H1 (cell line): ENCODE data around the gene PRR35. TPM values are rescaled to one million over a fixed set of nuclear protein-coding genes. Genes with fewer than 3 reads are reported as not detected.
A peak's percentile ranks its signal among the peaks of the same experiment; 100 is the strongest.

Experiments
- CREB1 ChIP-seq: IDR thresholded peaks from 2 replicates; pipeline ENCODE4 v1.6.1; 2012; ENCODE audit warnings: inconsistent platforms
- EP300 ChIP-seq, 2 experiments: IDR thresholded peaks; 1 replicate in 1 of 2; 2 replicates in 1 of 2; pipeline ENCODE4 v1.6.1; 2011 to 2012; ENCODE audit warnings: low read depth in 2 of 2, low read length in 2 of 2, mild to moderate bottlenecking in 2 of 2, borderline replicate concordance in 1 of 2, inconsistent platforms in 1 of 2, moderate library complexity in 1 of 2
- GTF2F1 ChIP-seq: IDR thresholded peaks from 2 replicates; pipeline ENCODE4 v1.6.1; 2012; ENCODE audit warnings: low read depth, low read length, improper control_type of control experiment, borderline replicate concordance
- KDM4A ChIP-seq: IDR thresholded peaks from one replicate; pipeline ENCODE4 v1.7.1; 2012; ENCODE audit warnings: low read depth, mild to moderate bottlenecking, moderate library complexity, low read length, inconsistent platforms; ENCODE audit not compliant: severe bottlenecking
- PHF8 ChIP-seq: fragments of 200-600 bp; sonication (generic); conservative IDR thresholded peaks from 2 replicates; pipeline ENCODE4 v1.7.1; 2012; ENCODE audit warnings: low read depth, mild to moderate bottlenecking, inconsistent platforms, low read length, moderate library complexity
- POLR2AphosphoS5 ChIP-seq: IDR thresholded peaks from 2 replicates; pipeline ENCODE4 v1.6.1; 2011; ENCODE audit warnings: low read depth, low read length
- SAP30 ChIP-seq: fragments of 300-600 bp; sonication (generic); IDR thresholded peaks from 2 replicates; pipeline ENCODE4 v1.7.1; 2012; ENCODE audit warnings: low read length, moderate library complexity, mild to moderate bottlenecking, inconsistent platforms; ENCODE audit not compliant: insufficient read depth, insufficient replicate concordance
- TEAD4 ChIP-seq: IDR thresholded peaks from 2 replicates; pipeline ENCODE4 v1.6.1; 2012; ENCODE audit warnings: low read depth, low read length, inconsistent platforms, mixed read lengths
- polyA plus RNA-seq, 7 experiments: library from polyadenylated mRNA; depleted of rRNA in 3 of 7; stranded (reverse) in 5 of 7; unstranded in 2 of 7; fragments of >200 nt in 5 of 7; fragments of 200-250 nt in 2 of 7; gene quantifications; 1 replicate in 5 of 7; 2 replicates in 1 of 7; 4 replicates in 1 of 7; pipeline versions ENCODE4 v1.2.1 to v1.2.3, GENCODE V29; 2011 to 2013; ENCODE audit warnings: missing spikeins in 2 of 7, mixed read lengths in 2 of 7
- total RNA-seq: library from RNA; stranded (reverse); fragmentation: NEBNext Ultra II Directional; extraction: Animal tissue kit (Norgen Biotek cat#: 25700); gene quantifications from 2 replicates; pipeline ENCODE4 v1.2.1, GENCODE V29; 2021

Gene PRR35
- total and polyA plus RNA-seq, 2 of the 8 experiments (the other 6 are each of a cell fraction or from before 2014, with no cell fraction given) = 0.38 to 0.50 TPM

- TF ChIP-seq TEAD4 = no peak
- TF ChIP-seq EP300 (IDR thresholded peaks at IDR 0.05; ENCODE audit: borderline replicate concordance in 1 of 2, low read depth in 2 of 2, low read length in 2 of 2) = no peak
- TF ChIP-seq POLR2AphosphoS5 = no peak; the same call in 1 of the 2 replicates
- TF ChIP-seq CREB1 = peak; percentile 92
- TF ChIP-seq PHF8 = peak; percentile 86
- TF ChIP-seq KDM4A = peak; percentile 63
- no peak for TF ChIP-seq SAP30
- no peak for TF ChIP-seq GTF2F1
Observed at GRCh38 chr16:527015-527903, 32.9 kb upstream of the PRR35 start, which contains the start of gene CAPN15 (continued).
